ENCODE measurements around the gene SCAMP5. TPM values are rescaled to one million over a fixed set of nuclear protein-coding genes. Genes with fewer than 3 reads are reported as not detected.

The SCAMP5 gene
- total and polyA plus RNA-seq, 2 of the 13 experiments (the other 11 are each of a cell fraction or from before 2014, with no cell fraction given), result 34.3 to 49.0 TPM

DNA sequence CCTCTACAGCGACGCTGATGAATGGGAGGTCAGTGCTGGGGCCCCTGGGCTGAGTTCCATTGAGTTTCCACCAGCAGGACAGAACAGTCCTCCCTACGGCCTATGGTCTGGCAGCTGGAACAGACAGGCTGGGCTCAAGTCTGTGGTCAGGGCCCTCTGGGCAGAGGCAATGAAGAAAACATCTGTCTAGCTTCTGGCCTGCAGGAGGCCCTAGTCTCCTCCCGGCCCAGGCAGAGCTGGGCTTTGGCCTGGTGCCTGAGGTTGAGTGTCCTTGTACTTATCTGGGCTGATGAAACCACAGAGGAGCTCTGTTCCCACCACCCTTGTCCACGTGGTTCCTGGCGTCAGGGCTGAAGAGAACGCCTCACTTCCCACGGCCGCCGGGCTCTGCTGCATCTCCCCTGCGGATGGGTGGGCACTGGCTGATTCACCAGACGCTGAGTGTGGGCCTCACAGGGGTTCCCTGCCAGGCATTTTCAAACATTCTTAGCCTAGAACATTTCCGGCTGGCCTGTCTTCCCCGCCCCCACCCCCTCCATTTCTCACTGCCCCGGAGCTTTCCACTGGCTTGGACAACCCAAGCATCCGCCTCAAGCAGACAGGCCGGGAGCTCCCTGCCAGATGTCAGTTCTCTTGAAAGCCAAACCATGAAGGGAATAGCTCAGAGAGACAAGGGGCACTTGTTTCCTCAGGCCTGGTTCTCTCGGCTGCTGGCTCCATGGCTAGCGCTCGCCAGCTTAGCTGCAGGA lies 48.3 kb downstream of the SCAMP5 start (continued):
- TF ChIP-seq, protein P1, sequence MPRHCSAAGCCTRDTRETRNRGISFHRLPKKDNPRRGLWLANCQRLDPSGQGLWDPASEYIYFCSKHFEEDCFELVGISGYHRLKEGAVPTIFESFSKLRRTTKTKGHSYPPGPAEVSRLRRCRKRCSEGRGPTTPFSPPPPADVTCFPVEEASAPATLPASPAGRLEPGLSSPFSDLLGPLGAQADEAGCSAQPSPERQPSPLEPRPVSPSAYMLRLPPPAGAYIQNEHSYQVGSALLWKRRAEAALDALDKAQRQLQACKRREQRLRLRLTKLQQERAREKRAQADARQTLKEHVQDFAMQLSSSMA (CRISPR knock-in tag; IDR thresholded peaks at IDR 0.05), result no peak
- no peak; the same call in 1 of the 2 replicates for TF ChIP-seq ZNF703 (CRISPR knock-in tag; IDR thresholded peaks at IDR 0.05; ENCODE audit: borderline replicate concordance)
- TF ChIP-seq, protein P2, sequence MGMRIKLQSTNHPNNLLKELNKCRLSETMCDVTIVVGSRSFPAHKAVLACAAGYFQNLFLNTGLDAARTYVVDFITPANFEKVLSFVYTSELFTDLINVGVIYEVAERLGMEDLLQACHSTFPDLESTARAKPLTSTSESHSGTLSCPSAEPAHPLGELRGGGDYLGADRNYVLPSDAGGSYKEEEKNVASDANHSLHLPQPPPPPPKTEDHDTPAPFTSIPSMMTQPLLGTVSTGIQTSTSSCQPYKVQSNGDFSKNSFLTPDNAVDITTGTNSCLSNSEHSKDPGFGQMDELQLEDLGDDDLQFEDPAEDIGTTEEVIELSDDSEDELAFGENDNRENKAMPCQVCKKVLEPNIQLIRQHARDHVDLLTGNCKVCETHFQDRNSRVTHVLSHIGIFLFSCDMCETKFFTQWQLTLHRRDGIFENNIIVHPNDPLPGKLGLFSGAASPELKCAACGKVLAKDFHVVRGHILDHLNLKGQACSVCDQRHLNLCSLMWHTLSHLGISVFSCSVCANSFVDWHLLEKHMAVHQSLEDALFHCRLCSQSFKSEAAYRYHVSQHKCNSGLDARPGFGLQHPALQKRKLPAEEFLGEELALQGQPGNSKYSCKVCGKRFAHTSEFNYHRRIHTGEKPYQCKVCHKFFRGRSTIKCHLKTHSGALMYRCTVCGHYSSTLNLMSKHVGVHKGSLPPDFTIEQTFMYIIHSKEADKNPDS (CRISPR knock-in tag; IDR thresholded peaks at IDR 0.05), result peak; percentile 69; the same call in 1 of the 2 replicates
- TF ChIP-seq, protein P3, sequence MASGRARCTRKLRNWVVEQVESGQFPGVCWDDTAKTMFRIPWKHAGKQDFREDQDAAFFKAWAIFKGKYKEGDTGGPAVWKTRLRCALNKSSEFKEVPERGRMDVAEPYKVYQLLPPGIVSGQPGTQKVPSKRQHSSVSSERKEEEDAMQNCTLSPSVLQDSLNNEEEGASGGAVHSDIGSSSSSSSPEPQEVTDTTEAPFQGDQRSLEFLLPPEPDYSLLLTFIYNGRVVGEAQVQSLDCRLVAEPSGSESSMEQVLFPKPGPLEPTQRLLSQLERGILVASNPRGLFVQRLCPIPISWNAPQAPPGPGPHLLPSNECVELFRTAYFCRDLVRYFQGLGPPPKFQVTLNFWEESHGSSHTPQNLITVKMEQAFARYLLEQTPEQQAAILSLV (CRISPR knock-in tag; IDR thresholded peaks at IDR 0.05; ENCODE audit: borderline replicate concordance), result no peak
- TF ChIP-seq, protein P4, sequence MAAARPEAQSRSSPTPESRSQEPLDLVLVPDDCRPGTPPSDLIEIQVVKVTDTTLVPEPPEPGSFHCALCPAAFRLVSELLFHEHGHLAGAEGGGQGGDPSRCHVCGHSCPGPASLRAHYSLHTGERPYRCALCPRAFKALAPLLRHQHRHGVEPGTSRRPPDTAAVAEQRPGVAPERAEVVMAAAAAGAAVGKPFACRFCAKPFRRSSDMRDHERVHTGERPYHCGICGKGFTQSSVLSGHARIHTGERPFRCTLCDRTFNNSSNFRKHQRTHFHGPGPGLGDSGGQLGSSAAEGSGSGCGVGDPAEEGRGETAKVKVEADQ (CRISPR knock-in tag; IDR thresholded peaks at IDR 0.05; ENCODE audit: borderline replicate concordance), result no peak
- TF ChIP-seq, protein P5, sequence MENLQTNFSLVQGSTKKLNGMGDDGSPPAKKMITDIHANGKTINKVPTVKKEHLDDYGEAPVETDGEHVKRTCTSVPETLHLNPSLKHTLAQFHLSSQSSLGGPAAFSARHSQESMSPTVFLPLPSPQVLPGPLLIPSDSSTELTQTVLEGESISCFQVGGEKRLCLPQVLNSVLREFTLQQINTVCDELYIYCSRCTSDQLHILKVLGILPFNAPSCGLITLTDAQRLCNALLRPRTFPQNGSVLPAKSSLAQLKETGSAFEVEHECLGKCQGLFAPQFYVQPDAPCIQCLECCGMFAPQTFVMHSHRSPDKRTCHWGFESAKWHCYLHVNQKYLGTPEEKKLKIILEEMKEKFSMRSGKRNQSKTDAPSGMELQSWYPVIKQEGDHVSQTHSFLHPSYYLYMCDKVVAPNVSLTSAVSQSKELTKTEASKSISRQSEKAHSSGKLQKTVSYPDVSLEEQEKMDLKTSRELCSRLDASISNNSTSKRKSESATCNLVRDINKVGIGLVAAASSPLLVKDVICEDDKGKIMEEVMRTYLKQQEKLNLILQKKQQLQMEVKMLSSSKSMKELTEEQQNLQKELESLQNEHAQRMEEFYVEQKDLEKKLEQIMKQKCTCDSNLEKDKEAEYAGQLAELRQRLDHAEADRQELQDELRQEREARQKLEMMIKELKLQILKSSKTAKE (CRISPR knock-in tag; IDR thresholded peaks at IDR 0.05; ENCODE audit: borderline replicate concordance), result peak; percentile 60
- TF ChIP-seq HNF4A (CRISPR knock-in tag; IDR thresholded peaks at IDR 0.05), result peak; percentile 77
- no peak for TF ChIP-seq JARID2 (CRISPR knock-in tag; IDR thresholded peaks at IDR 0.05; ENCODE audit: insufficient replicate concordance)
- TF ChIP-seq, protein P6, sequence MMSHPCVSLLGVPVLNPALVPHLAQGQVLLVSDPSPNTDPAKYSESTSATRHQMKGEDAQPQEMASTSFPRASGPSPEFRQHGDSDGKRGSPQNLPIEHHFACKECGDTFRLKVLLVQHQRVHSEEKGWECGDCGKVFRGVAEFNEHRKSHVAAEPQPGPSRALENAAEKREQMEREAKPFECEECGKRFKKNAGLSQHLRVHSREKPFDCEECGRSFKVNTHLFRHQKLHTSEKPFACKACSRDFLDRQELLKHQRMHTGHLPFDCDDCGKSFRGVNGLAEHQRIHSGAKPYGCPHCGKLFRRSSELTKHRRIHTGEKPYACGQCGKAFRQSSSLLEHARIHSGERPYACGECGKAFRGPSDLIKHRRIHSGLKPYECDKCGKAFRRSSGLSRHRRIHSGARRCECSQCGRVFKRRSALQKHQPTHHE (CRISPR knock-in tag; IDR thresholded peaks at IDR 0.05; ENCODE audit: borderline replicate concordance), result no peak
- TF ChIP-seq, protein P7, sequence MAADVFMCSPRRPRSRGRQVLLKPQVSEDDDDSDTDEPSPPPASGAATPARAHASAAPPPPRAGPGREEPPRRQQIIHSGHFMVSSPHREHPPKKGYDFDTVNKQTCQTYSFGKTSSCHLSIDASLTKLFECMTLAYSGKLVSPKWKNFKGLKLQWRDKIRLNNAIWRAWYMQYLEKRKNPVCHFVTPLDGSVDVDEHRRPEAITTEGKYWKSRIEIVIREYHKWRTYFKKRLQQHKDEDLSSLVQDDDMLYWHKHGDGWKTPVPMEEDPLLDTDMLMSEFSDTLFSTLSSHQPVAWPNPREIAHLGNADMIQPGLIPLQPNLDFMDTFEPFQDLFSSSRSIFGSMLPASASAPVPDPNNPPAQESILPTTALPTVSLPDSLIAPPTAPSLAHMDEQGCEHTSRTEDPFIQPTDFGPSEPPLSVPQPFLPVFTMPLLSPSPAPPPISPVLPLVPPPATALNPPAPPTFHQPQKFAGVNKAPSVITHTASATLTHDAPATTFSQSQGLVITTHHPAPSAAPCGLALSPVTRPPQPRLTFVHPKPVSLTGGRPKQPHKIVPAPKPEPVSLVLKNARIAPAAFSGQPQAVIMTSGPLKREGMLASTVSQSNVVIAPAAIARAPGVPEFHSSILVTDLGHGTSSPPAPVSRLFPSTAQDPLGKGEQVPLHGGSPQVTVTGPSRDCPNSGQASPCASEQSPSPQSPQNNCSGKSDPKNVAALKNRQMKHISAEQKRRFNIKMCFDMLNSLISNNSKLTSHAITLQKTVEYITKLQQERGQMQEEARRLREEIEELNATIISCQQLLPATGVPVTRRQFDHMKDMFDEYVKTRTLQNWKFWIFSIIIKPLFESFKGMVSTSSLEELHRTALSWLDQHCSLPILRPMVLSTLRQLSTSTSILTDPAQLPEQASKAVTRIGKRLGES (CRISPR knock-in tag; IDR thresholded peaks at IDR 0.05; ENCODE audit: borderline replicate concordance), result no peak
- no peak for TF ChIP-seq ZNF678 (CRISPR knock-in tag; IDR thresholded peaks at IDR 0.05)
- no peak for TF ChIP-seq SOX6 (IDR thresholded peaks at IDR 0.05)
- TF ChIP-seq SOX6 (CRISPR knock-in tag; IDR thresholded peaks at IDR 0.05), result peak; percentile 41; the same call in 1 of the 2 replicates
- TF ChIP-seq SMC3 (IDR thresholded peaks at IDR 0.05; ENCODE audit: low read length), result peak; percentile 70
- TF ChIP-seq AGO1 (IDR thresholded peaks at IDR 0.05; ENCODE audit: low read depth, low read length, poor library complexity, severe bottlenecking), result no peak
- TF ChIP-seq NFE2L1 (CRISPR knock-in tag; IDR thresholded peaks at IDR 0.05; ENCODE audit: borderline replicate concordance), result no peak

Measured in HepG2 (cell line).